ENCODE measurements around the gene STK11IP.

STK11IP gene

GRCh38 chr2:219656526-219656925 lies 58.9 kb downstream of the STK11IP start:
- no peak for TF ChIP-seq TAF1 (IDR thresholded peaks at IDR 0.05; ENCODE audit: borderline replicate concordance, insufficient read depth, low read length)
- no peak for TF ChIP-seq SIN3A (IDR thresholded peaks at IDR 0.05; ENCODE audit: borderline replicate concordance, insufficient read depth, low read length)
- TF ChIP-seq FOXP2 (optimal IDR thresholded peaks at IDR 0.05; ENCODE audit: borderline replicate concordance, extremely low read depth, extremely low read length, insufficient read depth), result no peak
- no peak for TF ChIP-seq POLR2AphosphoS5 (IDR thresholded peaks at IDR 0.05; ENCODE audit: low read depth, low read length)
- TF ChIP-seq REST (IDR thresholded peaks at IDR 0.05; ENCODE audit: insufficient read depth in 1 of 2, low read depth in 2 of 2, low read length in 2 of 2), result no peak

GRCh38 chr2:219658196-219658846 lies 60.7 kb downstream of the STK11IP start:
- TF ChIP-seq FOXP2 (optimal IDR thresholded peaks at IDR 0.05; ENCODE audit: borderline replicate concordance, extremely low read depth, extremely low read length, insufficient read depth) (no peak), REST (IDR thresholded peaks at IDR 0.05; ENCODE audit: insufficient read depth in 1 of 2, low read depth in 2 of 2, low read length in 2 of 2) (no peak), SIN3A (IDR thresholded peaks at IDR 0.05; ENCODE audit: borderline replicate concordance, insufficient read depth, low read length) (no peak)

- TF ChIP-seq TAF1 (IDR thresholded peaks at IDR 0.05; ENCODE audit: borderline replicate concordance, insufficient read depth, low read length), result no peak
- no peak for TF ChIP-seq SIN3A (IDR thresholded peaks at IDR 0.05; ENCODE audit: borderline replicate concordance, insufficient read depth, low read length)
- TF ChIP-seq POLR2AphosphoS5 (IDR thresholded peaks at IDR 0.05; ENCODE audit: low read depth, low read length), result no peak
- no peak for TF ChIP-seq FOXP2 (optimal IDR thresholded peaks at IDR 0.05; ENCODE audit: borderline replicate concordance, extremely low read depth, extremely low read length, insufficient read depth)
- TF ChIP-seq REST (IDR thresholded peaks at IDR 0.05; ENCODE audit: insufficient read depth in 1 of 2, low read depth in 2 of 2, low read length in 2 of 2), result no peak
Observed at GRCh38 chr2:219658874-219659273, 61.2 kb downstream of the STK11IP start.

GRCh38 chr2:219661197-219661954 lies 63.7 kb downstream of the STK11IP start:
- TF ChIP-seq REST (IDR thresholded peaks at IDR 0.05; ENCODE audit: insufficient read depth in 1 of 2, low read depth in 2 of 2, low read length in 2 of 2) (no peak), POLR2AphosphoS5 (IDR thresholded peaks at IDR 0.05; ENCODE audit: low read depth, low read length) (no peak), FOXP2 (optimal IDR thresholded peaks at IDR 0.05; ENCODE audit: borderline replicate concordance, extremely low read depth, extremely low read length, insufficient read depth) (no peak), SIN3A (IDR thresholded peaks at IDR 0.05; ENCODE audit: borderline replicate concordance, insufficient read depth, low read length) (no peak), TAF1 (IDR thresholded peaks at IDR 0.05; ENCODE audit: borderline replicate concordance, insufficient read depth, low read length) (no peak)

Measured in PFSK-1 (cell line).